SK-N-SH (cell line): ENCODE results near the gene ANKRD52. TPM values are rescaled to one million over a fixed set of nuclear protein-coding genes. Genes with fewer than 3 reads are reported as not detected.

Experiments used
- CTCF ChIA-PET: fragments of 300-600, 350-600 bp; formaldehyde crosslinking; extraction: SDS; loops from one replicate; lab custom pipeline; 2021; lab: Yijun Ruan, JAX
- POLR2A ChIA-PET: fragments of 350-600 bp; sonication (Branson Sonifier 250); formaldehyde crosslinking; extraction: SDS; loops from one replicate; lab custom pipeline; 2020; ENCODE audit warnings: antibody characterized with exemption, inconsistent platforms; lab: Yijun Ruan, JAX
- DNase-seq: peaks from one replicate; pipeline ENCODE4 v3.0.0; 2012
- H2AFZ ChIP-seq: fragments of 200-600 bp; sonication (generic); 2 replicates; pipeline ENCODE4 v1.8.1; 2016; ENCODE audit warnings: antibody characterized with exemption, mild to moderate bottlenecking, low read depth
- H3F3A ChIP-seq: fragments of 200-600 bp; sonication (generic); replicated peaks from 2 replicates; pipeline ENCODE3; 2016; ENCODE audit warnings: antibody characterized with exemption, mild to moderate bottlenecking; ENCODE audit not compliant: insufficient read depth
- H3K27ac ChIP-seq, 2 experiments: fragments of 200-500 bp in 1 of 2; fragments of 200-600 bp in 1 of 2; sonication (Bioruptor generic) in 1 of 2; sonication (generic), shearing (Covaris generic) in 1 of 2; 2 replicates each; pipeline versions ENCODE4 v1.5.1 to v1.6.1; 2014 to 2016; ENCODE audit warnings: low read depth in 2 of 2, inconsistent platforms in 1 of 2, low read length in 1 of 2, mild to moderate bottlenecking in 1 of 2, mixed read lengths in 1 of 2
- H3K27me3 ChIP-seq: fragments of 200-600 bp; sonication (generic), shearing (Covaris generic); 2 replicates; pipeline ENCODE4 v1.6.1; 2016; ENCODE audit warnings: mixed run types; ENCODE audit not compliant: insufficient read depth
- H3K36me3 ChIP-seq, 2 experiments: fragments of 200-500 bp in 1 of 2; fragments of 200-600 bp in 1 of 2; sonication (Bioruptor generic) in 1 of 2; sonication (generic) in 1 of 2; replicated peaks in 1 of 2; 2 replicates each; pipeline versions ENCODE3 to v1.5.1; 2014 to 2016; ENCODE audit warnings: low read length in 1 of 2, mild to moderate bottlenecking in 1 of 2; ENCODE audit not compliant: insufficient read depth in 2 of 2, control insufficient read depth in 1 of 2
- H3K4me1 ChIP-seq, 2 experiments: fragments of 200-500 bp in 1 of 2; fragments of 200-600 bp in 1 of 2; sonication (Bioruptor generic) in 1 of 2; sonication (generic), shearing (Covaris generic) in 1 of 2; 2 replicates each; pipeline versions ENCODE4 v1.5.1 to v1.6.1; 2014 to 2016; ENCODE audit warnings: low read depth in 1 of 2, low read length in 1 of 2, mixed run types in 1 of 2; ENCODE audit not compliant: insufficient read depth in 2 of 2, control insufficient read depth in 1 of 2
- H3K4me2 ChIP-seq: fragments of 200-600 bp; sonication (generic), shearing (Covaris generic); 2 replicates; pipeline ENCODE4 v1.6.1; 2017; ENCODE audit warnings: mixed run types
- H3K4me3 ChIP-seq, 2 experiments: fragments of 200-500 bp in 1 of 2; fragments of 200-600 bp in 1 of 2; sonication (Bioruptor generic) in 1 of 2; sonication (generic), shearing (Covaris generic) in 1 of 2; 2 replicates each; pipeline versions ENCODE4 v1.5.1 to v1.8.1; 2014 to 2016; ENCODE audit warnings: low read depth in 2 of 2, inconsistent platforms in 1 of 2, low read length in 1 of 2, mild to moderate bottlenecking in 1 of 2, mixed read lengths in 1 of 2, moderate library complexity in 1 of 2
- H3K79me2 ChIP-seq: fragments of 200-600 bp; sonication (generic); 2 replicates; pipeline ENCODE4 v1.8.1; 2017; ENCODE audit warnings: mild to moderate bottlenecking; ENCODE audit not compliant: insufficient read depth
- H3K9ac ChIP-seq: fragments of 200-600 bp; sonication (generic); 2 replicates; pipeline ENCODE4 v1.6.1; 2017; ENCODE audit warnings: mixed run types
- H3K9me2 ChIP-seq: fragments of 200-600 bp; sonication (generic); 2 replicates; pipeline ENCODE4 v1.6.1; 2017; ENCODE audit warnings: mixed run types
- H3K9me3 ChIP-seq: fragments of 200-600 bp; sonication (generic); 2 replicates; pipeline ENCODE4 v1.6.1; 2017; ENCODE audit warnings: mixed run types, mild to moderate bottlenecking, moderate library complexity
- H4K20me1 ChIP-seq: fragments of 200-600 bp; sonication (generic); 2 replicates; pipeline ENCODE4 v1.6.1; 2017; ENCODE audit warnings: mild to moderate bottlenecking, mixed run types; ENCODE audit not compliant: insufficient read depth
- CHD2 ChIP-seq: fragments of 150-350 bp; IDR thresholded peaks from 2 replicates; pipeline ENCODE4 v1.6.1; 2018; ENCODE audit warnings: low read length; ENCODE audit not compliant: partially characterized antibody
- EP300 ChIP-seq, 2 experiments: IDR thresholded peaks; 2 replicates each; pipeline versions ENCODE4 v1.4.0 to v1.6.1; 2012; ENCODE audit warnings: borderline replicate concordance in 1 of 2, low read depth in 1 of 2, low read length in 1 of 2
- FOSL2 ChIP-seq: IDR thresholded peaks from 2 replicates; pipeline ENCODE4 v1.4.0; 2012; ENCODE audit warnings: low read depth, mild to moderate bottlenecking, moderate library complexity, borderline replicate concordance
- FOXJ3 ChIP-seq: sonication (generic); formaldehyde crosslinking; IDR thresholded peaks from 2 replicates; pipeline ENCODE4 v1.5.1; 2020; ENCODE audit warnings: mild to moderate bottlenecking, missing genetic modification reagents
- FOXM1 ChIP-seq: IDR thresholded peaks from 2 replicates; pipeline ENCODE4 v1.4.0; 2012; ENCODE audit warnings: low read depth, mild to moderate bottlenecking
- GABPA ChIP-seq: IDR thresholded peaks from 2 replicates; pipeline ENCODE4 v1.4.0; 2012; ENCODE audit warnings: low read depth, mild to moderate bottlenecking
- GATA2 ChIP-seq: sonication (generic); formaldehyde crosslinking; IDR thresholded peaks from 2 replicates; pipeline ENCODE4 v1.5.0; 2020; ENCODE audit warnings: mild to moderate bottlenecking, missing genetic modification reagents
- JUND ChIP-seq: IDR thresholded peaks from 2 replicates; pipeline ENCODE4 v1.4.0; 2012
- MEF2A ChIP-seq: IDR thresholded peaks from 2 replicates; pipeline ENCODE4 v1.4.0; 2012; ENCODE audit warnings: low read depth, borderline replicate concordance
- NRF1 ChIP-seq: IDR thresholded peaks from 2 replicates; pipeline ENCODE4 v1.6.1; 2012; ENCODE audit warnings: low read depth, mild to moderate bottlenecking, low read length
- SIN3A ChIP-seq: IDR thresholded peaks from 2 replicates; pipeline ENCODE4 v1.6.1; 2012; ENCODE audit warnings: low read depth, mild to moderate bottlenecking, low read length, moderate library complexity, borderline replicate concordance
- SMC3 ChIP-seq: IDR thresholded peaks from 2 replicates; pipeline ENCODE4 v1.6.1; 2012; ENCODE audit warnings: low read depth, low read length, improper control_type of control experiment
- TCF12 ChIP-seq: IDR thresholded peaks from 2 replicates; pipeline ENCODE4 v1.4.0; 2012
- TEAD4 ChIP-seq: IDR thresholded peaks from 2 replicates; pipeline ENCODE4 v1.4.0; 2012; ENCODE audit warnings: mild to moderate bottlenecking, borderline replicate concordance; ENCODE audit not compliant: insufficient read depth
- USF2 ChIP-seq: fragments of 150-350 bp; IDR thresholded peaks from 2 replicates; pipeline ENCODE4 v1.6.1; 2017; ENCODE audit warnings: antibody characterized with exemption, low read length, low read depth, borderline replicate concordance
- WGBS: methylation state at CpG from one replicate; pipeline ENCODE4 v1.1.6; 2017; ENCODE audit warnings: low lambda C conversion rate; 5-methylcytosine and 5-hydroxymethylcytosine counted together
- polyA plus RNA-seq, 3 experiments: library from polyadenylated mRNA; depleted of rRNA; stranded (reverse); fragments of >200 nt; gene quantifications; 2 replicates each; pipeline ENCODE4 v1.2.3, GENCODE V29; 2012
- TF ChIP-seq, protein P1 (sequence below): fragments of 200-600 bp; sonication (generic); IDR thresholded peaks from 2 replicates; pipeline ENCODE4 v1.6.1; 2017; ENCODE audit warnings: antibody characterized with exemption, mild to moderate bottlenecking, moderate library complexity
- TF ChIP-seq, protein P2 (sequence below): IDR thresholded peaks from 2 replicates; pipeline ENCODE4; 2012

Gene ANKRD52
- polyA plus RNA-seq, 1 of the 3 experiments (the other 2 are of a cell fraction): 23.4 TPM

GRCh38 chr12:56257491-56258067, 605 bp downstream of the ANKRD52 start (continued):
- TF ChIP-seq JUND (no peak), SIN3A (no peak), TCF12 (no peak), SMC3 (no peak), FOSL2 (no peak), MEF2A (no peak), FOXJ3 (CRISPR knock-in tag) (no peak)

DNA sequence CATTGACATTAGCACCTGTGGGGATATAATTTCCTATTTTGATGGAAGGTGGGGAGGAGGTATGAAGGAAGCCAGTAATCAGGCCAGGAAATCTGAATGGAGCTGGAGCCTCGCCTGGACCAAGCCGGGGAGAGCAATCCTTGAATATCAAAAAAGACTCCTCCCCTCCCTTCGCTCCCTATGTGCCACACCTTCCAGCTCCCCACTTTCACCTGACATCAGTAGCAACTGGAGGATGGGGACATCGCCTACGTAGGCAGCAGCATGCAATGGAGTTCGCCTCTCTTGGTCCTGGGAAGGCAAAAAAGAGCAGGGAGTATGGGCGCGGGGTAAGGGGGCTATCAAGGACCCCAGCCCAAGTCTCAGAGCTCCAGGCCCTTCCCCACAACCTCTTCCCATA, 1.1 kb downstream of the ANKRD52 start:
- TF ChIP-seq USF2: no peak
- TF ChIP-seq, protein P1, sequence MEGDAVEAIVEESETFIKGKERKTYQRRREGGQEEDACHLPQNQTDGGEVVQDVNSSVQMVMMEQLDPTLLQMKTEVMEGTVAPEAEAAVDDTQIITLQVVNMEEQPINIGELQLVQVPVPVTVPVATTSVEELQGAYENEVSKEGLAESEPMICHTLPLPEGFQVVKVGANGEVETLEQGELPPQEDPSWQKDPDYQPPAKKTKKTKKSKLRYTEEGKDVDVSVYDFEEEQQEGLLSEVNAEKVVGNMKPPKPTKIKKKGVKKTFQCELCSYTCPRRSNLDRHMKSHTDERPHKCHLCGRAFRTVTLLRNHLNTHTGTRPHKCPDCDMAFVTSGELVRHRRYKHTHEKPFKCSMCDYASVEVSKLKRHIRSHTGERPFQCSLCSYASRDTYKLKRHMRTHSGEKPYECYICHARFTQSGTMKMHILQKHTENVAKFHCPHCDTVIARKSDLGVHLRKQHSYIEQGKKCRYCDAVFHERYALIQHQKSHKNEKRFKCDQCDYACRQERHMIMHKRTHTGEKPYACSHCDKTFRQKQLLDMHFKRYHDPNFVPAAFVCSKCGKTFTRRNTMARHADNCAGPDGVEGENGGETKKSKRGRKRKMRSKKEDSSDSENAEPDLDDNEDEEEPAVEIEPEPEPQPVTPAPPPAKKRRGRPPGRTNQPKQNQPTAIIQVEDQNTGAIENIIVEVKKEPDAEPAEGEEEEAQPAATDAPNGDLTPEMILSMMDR: no peak
- TF ChIP-seq, protein P2, sequence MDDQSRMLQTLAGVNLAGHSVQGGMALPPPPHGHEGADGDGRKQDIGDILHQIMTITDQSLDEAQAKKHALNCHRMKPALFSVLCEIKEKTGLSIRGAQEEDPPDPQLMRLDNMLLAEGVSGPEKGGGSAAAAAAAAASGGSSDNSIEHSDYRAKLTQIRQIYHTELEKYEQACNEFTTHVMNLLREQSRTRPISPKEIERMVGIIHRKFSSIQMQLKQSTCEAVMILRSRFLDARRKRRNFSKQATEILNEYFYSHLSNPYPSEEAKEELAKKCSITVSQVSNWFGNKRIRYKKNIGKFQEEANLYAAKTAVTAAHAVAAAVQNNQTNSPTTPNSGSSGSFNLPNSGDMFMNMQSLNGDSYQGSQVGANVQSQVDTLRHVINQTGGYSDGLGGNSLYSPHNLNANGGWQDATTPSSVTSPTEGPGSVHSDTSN: no peak
- no peak for TF ChIP-seq EP300 (IDR thresholded peaks at IDR 0.05; ENCODE audit: borderline replicate concordance in 1 of 2, low read depth in 1 of 2, low read length in 1 of 2)
- TF ChIP-seq NRF1: no peak
- no peak for TF ChIP-seq CHD2
- TF ChIP-seq FOXM1: no peak
- TF ChIP-seq GATA2 (CRISPR knock-in tag): no peak
- TF ChIP-seq TEAD4: no peak
- no peak for TF ChIP-seq GABPA

More for the DNA sequence above, 1.1 kb downstream of the ANKRD52 start:
- ChIA-PET CTCF (interaction anchor here (0.9 to 5.4 kb wide), 14 partner anchors 10 to 207 kb away, joined by 3 to 58 read pairs (median 8); partner anchors contain the start of genes COQ10A, RNF41 and SMARCC2), POLR2A (interaction anchor here (2.1 kb wide), 1 partner anchor 10 kb away, joined by 12 read pairs; the partner anchor contains the start of gene COQ10A)
- no peaks in the 10 kb centered on the region for H3K9me2 ChIP-seq
- H4K20me1 ChIP-seq: peaks cover 23% of the 10 kb centered on the region
- DNase-seq: no peak
- no peaks in the 10 kb centered on the region for H3K9me3 ChIP-seq
- peak overlapping the region; percentile 91 for H3K9ac ChIP-seq
- H3K4me1 ChIP-seq: peaks cover 13 to 19% of the 10 kb centered on the region in 2 experiments
- H3F3A ChIP-seq: peaks cover 39% of the 10 kb centered on the region
- peak overlapping the region; percentile 97 for H3K4me2 ChIP-seq
- peaks cover 40 to 42% of the 10 kb centered on the region in 2 experiments for H3K36me3 ChIP-seq
- H3K27me3 ChIP-seq: no peaks in the 10 kb centered on the region
- peak overlapping the region; percentile 90 to 95 for H3K4me3 ChIP-seq
- peaks cover 60% of the 10 kb centered on the region for H3K79me2 ChIP-seq
- H2AFZ ChIP-seq: no peak overlapping the region
- WGBS: 51% methylated on average over 8 of the region's 8 CpGs
- peak overlapping the region; percentile 19 to 75; a peak in 3 of 4 replicates for H3K27ac ChIP-seq
